Gastroesophageal sphincter (tissue), 4 donors: Measurements from ENCODE around the gene CDH4. TPM values are rescaled to one million over a fixed set of nuclear protein-coding genes. Genes with fewer than 3 reads are reported as not detected.
"Not testable (repeated sequence)": the region's sequence is repeated elsewhere in the genome, so short reads cannot be mapped to it uniquely, and the experiment has no call there.

Source experiments
- ATAC-seq: fragments of 150-250 bp; one replicate; pipeline ENCODE4 v1.9.1; 2016; ENCODE audit warnings: mild to moderate bottlenecking, moderate library complexity
- H3K27ac ChIP-seq, 4 donors: fragments of 200-600 bp; sonication (generic) in 3 of 4; 1 replicate in 3 of 4; 2 replicates in 1 of 4; pipeline ENCODE4 v1.5.1; 2016 to 2019
- H3K27me3 ChIP-seq: fragments of 200-600 bp; sonication (generic); one replicate; pipeline ENCODE4 v1.5.1; 2019
- H3K36me3 ChIP-seq, 2 donors: fragments of 200-600 bp; sonication (generic); one replicate each; pipeline ENCODE4 v1.5.1; 2019; ENCODE audit warnings: control low read depth in 1 of 2
- H3K4me1 ChIP-seq, 3 donors: fragments of 200-600 bp; sonication (generic); 1 replicate in 2 of 3; 2 replicates in 1 of 3; pipeline ENCODE4 v1.5.1; 2016 to 2019; ENCODE audit warnings: control low read depth in 2 of 3
- H3K4me3 ChIP-seq, 2 donors: fragments of 200-600 bp; sonication (generic); one replicate each; pipeline ENCODE4 v1.5.1; 2019; ENCODE audit warnings: mild to moderate bottlenecking in 1 of 2, moderate library complexity in 1 of 2
- H3K9me3 ChIP-seq, 3 donors: fragments of 200-600 bp; sonication (generic); one replicate each; pipeline ENCODE4 v1.5.1; 2017 to 2019; ENCODE audit warnings: control low read depth in 2 of 3
- EP300 ChIP-seq: sonication (generic); formaldehyde crosslinking; IDR thresholded peaks from one replicate; pipeline ENCODE4 v1.6.1; 2017; ENCODE audit warnings: antibody characterized with exemption, mild to moderate bottlenecking
- POLR2A ChIP-seq, 2 donors: fragments of 450-650 bp; IDR thresholded peaks; one replicate each; pipeline ENCODE4 v1.6.1; 2017; ENCODE audit warnings: antibody characterized with exemption in 2 of 2, mild to moderate bottlenecking in 2 of 2, moderate library complexity in 1 of 2
- POLR2AphosphoS5 ChIP-seq: sonication (generic); formaldehyde crosslinking; IDR thresholded peaks from one replicate; pipeline ENCODE4 v1.6.1; 2017; ENCODE audit warnings: antibody characterized with exemption
- WGBS, 2 donors: methylation state at CpG; one replicate each; pipeline ENCODE4 v1.1.5; 2018; ENCODE audit warnings: low coverage in 1 of 2; 5-methylcytosine and 5-hydroxymethylcytosine counted together
- total RNA-seq, 4 donors: library from RNA; depleted of rRNA; stranded (reverse); fragments of >200 nt; gene quantifications; one replicate each; pipeline ENCODE4 v1.1.0, GENCODE V29; 2016
- TF ChIP-seq, protein P1 (sequence below), 4 experiments: fragments of 200-600 bp in 2 of 4; fragments of 450-650 bp in 2 of 4; sonication (generic) in 1 of 4; IDR thresholded peaks; one replicate each; pipeline ENCODE4 v1.5.1; 2017 to 2019; ENCODE audit warnings: antibody characterized with exemption in 4 of 4, mild to moderate bottlenecking in 2 of 4, moderate library complexity in 2 of 4

CDH4 gene
- total RNA-seq, 4 donors from 2014 or later, result under 0.01 to 1.5 (median 0.42) TPM; not detected in 1

DNA sequence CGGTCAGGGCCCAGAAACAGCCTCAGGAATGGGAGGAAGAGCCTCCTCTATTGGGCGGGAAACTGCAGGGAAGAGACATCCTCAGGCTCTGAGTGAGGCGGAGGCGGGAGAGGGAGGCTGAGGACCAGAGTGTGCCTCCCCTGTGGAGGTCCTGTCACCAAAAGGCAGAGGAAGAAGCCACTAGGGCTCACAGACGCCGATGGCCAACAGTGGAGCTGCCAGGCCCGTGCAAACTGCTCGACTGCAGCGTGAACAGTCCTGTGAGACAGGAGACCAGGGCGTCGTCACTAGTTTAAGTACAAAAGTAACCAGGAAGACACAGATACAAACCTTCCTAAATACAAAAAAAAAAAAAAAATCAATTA is 730.9 kb downstream of the CDH4 start:
- WGBS, 2 donors, result 86% methylated on average over 7 of the region's 11 CpGs; no CpG with 5 or more reads in 1 of the 2 donors
- H3K36me3 ChIP-seq, result peaks cover 0 to 74% of the 10 kb centered on the region in 2 donors

DNA sequence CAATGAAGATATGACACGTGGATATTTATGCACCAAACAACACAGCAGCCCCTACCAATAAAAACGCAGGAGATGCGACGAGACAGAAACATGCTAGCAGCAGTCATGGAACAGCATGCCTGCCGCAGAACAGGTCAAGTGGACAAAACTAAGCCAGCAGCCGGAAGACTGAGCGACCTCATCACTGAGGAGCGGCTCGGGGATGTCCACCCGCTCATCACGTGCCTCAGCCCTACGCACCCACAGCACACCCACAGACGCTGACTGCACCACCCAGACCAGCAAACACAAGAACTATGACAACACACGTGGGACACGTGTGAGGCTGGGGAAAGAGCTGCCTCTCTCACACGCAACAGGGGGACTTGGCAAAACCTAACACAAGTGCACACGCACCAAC is 731.9 kb downstream of the CDH4 start:
- 85 to 95% methylated on average over 4 to 7 of the region's 17 CpGs for WGBS, 2 donors
- Histone ChIP-seq H3K27ac (no peak overlapping the region), H3K9me3 (no peaks in the 10 kb centered on the region), H3K27me3 (no peaks in the 10 kb centered on the region), H3K36me3 (peaks cover 0 to 77% of the 10 kb centered on the region in 2 donors), H3K4me1 (no peaks in the 10 kb centered on the region), H3K4me3 (no peak overlapping the region)
- ATAC-seq, result no peak
- TF ChIP-seq, protein P1, sequence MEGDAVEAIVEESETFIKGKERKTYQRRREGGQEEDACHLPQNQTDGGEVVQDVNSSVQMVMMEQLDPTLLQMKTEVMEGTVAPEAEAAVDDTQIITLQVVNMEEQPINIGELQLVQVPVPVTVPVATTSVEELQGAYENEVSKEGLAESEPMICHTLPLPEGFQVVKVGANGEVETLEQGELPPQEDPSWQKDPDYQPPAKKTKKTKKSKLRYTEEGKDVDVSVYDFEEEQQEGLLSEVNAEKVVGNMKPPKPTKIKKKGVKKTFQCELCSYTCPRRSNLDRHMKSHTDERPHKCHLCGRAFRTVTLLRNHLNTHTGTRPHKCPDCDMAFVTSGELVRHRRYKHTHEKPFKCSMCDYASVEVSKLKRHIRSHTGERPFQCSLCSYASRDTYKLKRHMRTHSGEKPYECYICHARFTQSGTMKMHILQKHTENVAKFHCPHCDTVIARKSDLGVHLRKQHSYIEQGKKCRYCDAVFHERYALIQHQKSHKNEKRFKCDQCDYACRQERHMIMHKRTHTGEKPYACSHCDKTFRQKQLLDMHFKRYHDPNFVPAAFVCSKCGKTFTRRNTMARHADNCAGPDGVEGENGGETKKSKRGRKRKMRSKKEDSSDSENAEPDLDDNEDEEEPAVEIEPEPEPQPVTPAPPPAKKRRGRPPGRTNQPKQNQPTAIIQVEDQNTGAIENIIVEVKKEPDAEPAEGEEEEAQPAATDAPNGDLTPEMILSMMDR (IDR thresholded peaks at IDR 0.05), result no peak

More for the DNA sequence above, 730.9 kb downstream of the CDH4 start:
- no peak for ATAC-seq
- no peak overlapping the region for H3K27ac ChIP-seq
- no peaks in the 10 kb centered on the region for H3K9me3 ChIP-seq
- no peak overlapping the region for H3K4me3 ChIP-seq
- H3K4me1 ChIP-seq, result no peaks in the 10 kb centered on the region
- TF ChIP-seq POLR2A (IDR thresholded peaks at IDR 0.05), result no peak
- no peaks in the 10 kb centered on the region for H3K27me3 ChIP-seq

DNA sequence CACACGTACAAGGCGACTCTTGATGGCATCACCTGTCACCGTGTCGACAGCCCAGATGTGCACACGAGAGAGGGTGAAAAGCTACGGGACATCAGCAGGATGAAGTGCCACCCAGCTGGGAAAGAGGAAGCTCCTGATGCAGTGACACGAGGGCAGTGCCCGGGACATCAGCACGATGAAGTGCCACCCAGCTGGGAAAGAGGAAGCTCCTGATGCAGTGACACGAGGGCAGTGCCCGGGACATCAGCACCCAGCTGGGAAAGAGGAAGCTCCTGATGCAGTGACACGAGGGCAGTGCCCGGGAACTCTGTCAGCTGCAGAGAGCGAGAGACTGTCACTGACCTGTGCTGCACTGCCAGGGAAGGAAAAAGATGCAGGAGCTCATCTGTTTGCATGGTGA is 732.4 kb downstream of the CDH4 start:
- not testable (repeated sequence) for H3K9me3 ChIP-seq, H3K4me1 ChIP-seq, H3K27ac ChIP-seq, H3K27me3 ChIP-seq, ATAC-seq, H3K4me3 ChIP-seq
- WGBS, 2 donors, result 80 to 83% methylated on average over 1 to 3 of the region's 14 CpGs
- H3K36me3 ChIP-seq, result peaks cover 0 to 78% of the 10 kb centered on the region in 2 donors

DNA sequence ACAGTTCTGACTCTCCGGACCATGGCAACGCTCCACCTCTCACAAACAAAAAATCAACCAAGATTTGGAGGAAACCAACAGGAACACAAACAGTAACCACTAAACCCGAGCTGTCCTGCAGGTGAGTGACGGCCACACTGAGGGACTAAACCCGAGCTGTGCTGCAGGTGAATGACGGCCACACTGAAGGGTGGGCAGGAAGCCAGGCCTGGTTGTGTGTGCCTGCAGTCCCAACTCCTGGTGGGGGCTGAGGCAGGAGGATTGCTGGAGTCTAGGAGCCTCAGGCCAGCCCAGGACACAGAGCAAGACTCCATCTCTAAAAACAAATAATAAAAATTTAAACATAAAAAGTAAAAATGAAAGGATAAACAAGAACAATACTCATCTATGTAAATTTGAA is 733.0 kb downstream of the CDH4 start:
- no peak for ATAC-seq
- TF ChIP-seq, protein P1 (IDR thresholded peaks at IDR 0.05), result no peak
- TF ChIP-seq EP300 (no peak), POLR2A (IDR thresholded peaks at IDR 0.05) (no peak)
- Histone ChIP-seq H3K27me3 (no peaks in the 10 kb centered on the region), H3K4me1 (no peaks in the 10 kb centered on the region), H3K27ac (no peak overlapping the region), H3K4me3 (no peak overlapping the region), H3K36me3 (peaks cover 0 to 77% of the 10 kb centered on the region in 2 donors), H3K9me3 (no peaks in the 10 kb centered on the region)
- 67 to 70% methylated on average over 2 of the region's 6 CpGs for WGBS, 2 donors

DNA sequence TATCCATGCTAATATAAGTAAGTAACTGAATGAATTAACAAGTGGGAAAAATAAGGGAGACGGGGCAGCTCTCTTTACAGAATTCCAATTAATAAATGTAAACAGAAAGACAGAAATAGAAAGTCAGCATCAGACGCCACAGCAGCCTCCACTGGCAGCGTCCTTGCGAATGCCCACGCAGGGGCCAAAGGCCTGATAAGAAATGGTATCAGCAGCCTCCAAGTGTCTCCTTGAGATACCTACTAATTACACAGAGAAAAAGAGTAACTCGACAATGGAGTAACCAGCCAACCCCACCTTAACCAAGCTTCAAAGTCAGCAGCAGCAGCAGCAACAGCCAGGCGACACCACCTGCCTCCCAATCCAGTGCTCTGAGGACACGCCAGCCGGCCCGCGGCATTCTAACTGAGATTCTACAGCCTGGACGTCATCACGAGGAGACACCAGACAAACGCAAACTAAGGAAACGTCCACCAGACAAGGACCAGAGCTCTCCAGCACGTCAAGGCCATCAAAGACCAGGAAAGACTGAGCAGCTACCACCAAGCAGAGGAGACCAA is 734.8 kb downstream of the CDH4 start:
- no peak for ATAC-seq
- H3K36me3 ChIP-seq, result peaks cover 0 to 84% of the 10 kb centered on the region in 2 donors
- 60 to 73% methylated on average over 6 to 7 of the region's 16 CpGs for WGBS, 2 donors

DNA sequence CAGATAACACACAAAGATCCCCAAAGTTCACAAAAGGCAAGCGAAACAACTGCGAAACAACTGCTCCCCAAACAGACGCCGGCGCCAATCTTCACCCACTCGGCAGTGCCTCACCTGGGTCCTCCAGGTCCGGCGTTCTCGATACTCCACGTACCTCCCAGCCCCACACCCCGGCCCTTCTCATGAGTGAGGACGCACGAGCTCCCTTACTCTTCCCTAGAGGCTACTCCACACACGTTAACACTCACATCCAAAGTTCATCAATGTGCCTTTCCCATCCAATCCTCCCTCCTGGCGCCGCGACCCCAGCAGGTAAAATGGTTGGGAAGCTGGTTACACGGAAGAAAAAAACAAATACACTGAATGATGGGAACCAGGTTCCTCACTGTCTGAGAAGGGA is 736.6 kb downstream of the CDH4 start:
- no peaks in the 10 kb centered on the region for H3K4me1 ChIP-seq
- H3K27ac ChIP-seq, result no peak overlapping the region
- WGBS, 2 donors, result 90 to 91% methylated on average over 2 to 14 of the region's 18 CpGs
- ATAC-seq, result no peak
- no peaks in the 10 kb centered on the region for H3K27me3 ChIP-seq
- H3K4me3 ChIP-seq, result no peak overlapping the region
- H3K36me3 ChIP-seq, result peaks cover 0 to 89% of the 10 kb centered on the region in 2 donors
- no peak for TF ChIP-seq POLR2A (IDR thresholded peaks at IDR 0.05)
- peaks cover 0 to 20% (median 0%) of the 10 kb centered on the region in 3 donors for H3K9me3 ChIP-seq

More for the DNA sequence above, 734.8 kb downstream of the CDH4 start:
- TF ChIP-seq POLR2A (IDR thresholded peaks at IDR 0.05) (no peak), EP300 (no peak), POLR2AphosphoS5 (no peak)
- TF ChIP-seq, protein P1 (IDR thresholded peaks at IDR 0.05), result no peak
- no peak overlapping the region for H3K27ac ChIP-seq
- no peak overlapping the region for H3K4me3 ChIP-seq
- no peaks in the 10 kb centered on the region for H3K27me3 ChIP-seq
- peaks cover 0 to 11% (median 0%) of the 10 kb centered on the region in 3 donors for H3K9me3 ChIP-seq
- H3K4me1 ChIP-seq, result no peaks in the 10 kb centered on the region
